HCT116 (cell line): Measurements from ENCODE around the gene CERCAM.

Experiments
- CTCF ChIP-seq, 3 experiments: fragments of 200-600 bp in 1 of 3; sonication (generic) in 1 of 3; IDR thresholded peaks in 2 of 3; conservative IDR thresholded peaks in 1 of 3; 2 replicates each; pipeline ENCODE4 v1.5.1; 2012 to 2017; ENCODE audit warnings: low read depth in 2 of 3, low read length in 2 of 3, antibody characterized with exemption in 1 of 3, borderline replicate concordance in 1 of 3, control low read depth in 1 of 3, mild to moderate bottlenecking in 1 of 3, mixed read lengths in 1 of 3, mixed run types in 1 of 3, moderate library complexity in 1 of 3; ENCODE audit not compliant: insufficient read depth in 1 of 3
- POLR2A ChIP-seq: IDR thresholded peaks from 2 replicates; pipeline ENCODE4 v1.7.0; 2011; ENCODE audit warnings: borderline replicate concordance; ENCODE audit not compliant: insufficient read depth, insufficient read length; ENCODE audit errors: extremely low read depth
- TF ChIP-seq, protein P1 (sequence below): IDR thresholded peaks from 2 replicates; pipeline ENCODE4 v1.6.1; 2012

- TF ChIP-seq, protein P1, sequence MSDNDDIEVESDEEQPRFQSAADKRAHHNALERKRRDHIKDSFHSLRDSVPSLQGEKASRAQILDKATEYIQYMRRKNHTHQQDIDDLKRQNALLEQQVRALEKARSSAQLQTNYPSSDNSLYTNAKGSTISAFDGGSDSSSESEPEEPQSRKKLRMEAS, result no peak
- TF ChIP-seq CTCF (IDR thresholded peaks at IDR 0.05 in 2 of 3, conservative IDR thresholded peaks at IDR 0.05 in 1 of 3; ENCODE audit: borderline replicate concordance in 1 of 3, insufficient read depth in 1 of 3, low read depth in 2 of 3, low read length in 2 of 3) (no peak), POLR2A (no peak)
Measured at GRCh38 chr9:128469070-128469469, 48.4 kb downstream of the CERCAM start.
